Erythroblast (primary cell): ENCODE data around the gene MYO1A.

Experiments used
- GATA1 ChIP-seq: IDR thresholded peaks from 2 replicates; pipeline ENCODE4 v1.6.1; 2011; ENCODE audit warnings: low read depth, mild to moderate bottlenecking, control low read depth, low read length, moderate library complexity
- POLR2A ChIP-seq: IDR thresholded peaks from 2 replicates; pipeline ENCODE4 v1.6.1; 2011; ENCODE audit warnings: mild to moderate bottlenecking, low read length

DNA sequence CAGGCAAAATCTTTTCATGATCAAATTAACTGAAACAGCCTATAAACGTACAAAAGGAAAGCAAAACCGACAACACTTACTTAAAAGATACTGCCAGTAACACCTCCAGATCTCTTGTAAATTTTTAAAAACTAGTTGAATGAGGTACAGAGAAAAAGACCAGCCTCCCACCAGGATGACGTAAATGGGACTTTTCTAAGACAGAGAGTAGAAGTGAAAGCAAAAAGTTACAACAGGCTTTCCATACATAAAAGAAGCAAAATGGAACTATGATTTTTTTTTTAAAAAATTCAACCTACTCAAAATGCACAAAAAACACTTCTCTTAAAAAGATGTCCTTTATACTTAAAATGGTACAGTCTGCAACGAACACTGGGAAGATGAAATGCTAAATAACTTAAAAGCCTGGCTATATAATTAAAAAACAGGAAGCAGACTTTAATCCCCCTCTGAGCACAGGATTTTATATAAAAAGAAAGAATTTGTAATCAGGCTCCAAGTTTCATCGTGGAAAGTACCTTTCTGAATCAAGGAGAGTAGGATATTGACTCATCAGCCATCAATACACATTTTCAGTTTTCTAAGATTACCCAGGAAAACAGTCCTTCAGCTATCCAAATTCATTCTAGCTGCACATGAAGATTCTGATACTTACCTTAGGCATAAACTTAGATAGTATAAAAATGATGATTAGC, 14.2 kb upstream of the MYO1A start:
- no peak for TF ChIP-seq POLR2A
- no peak for TF ChIP-seq GATA1
